GM23338 (cell line): ENCODE measurements around the gene PPM1L. TPM values are rescaled to one million over a fixed set of nuclear protein-coding genes. Genes with fewer than 3 reads are reported as not detected.

Experiments
- ATAC-seq: fragments of 200-7000 bp; cut with Tn5 transposase; 3 replicates; pipeline ENCODE4 v1.9.1; 2020
- DNase-seq: peaks from one replicate; pipeline ENCODE4 v3.0.0-alpha.2; 2015; ENCODE audit warnings: low spot score
- H2AFZ ChIP-seq: fragments of 200-600 bp; sonication (generic); 2 replicates; pipeline ENCODE4 v1.8.0; 2016; ENCODE audit warnings: antibody characterized with exemption, mild to moderate bottlenecking, moderate library complexity
- H3F3A ChIP-seq: fragments of 200-600 bp; sonication (generic); replicated peaks from 2 replicates; pipeline ENCODE4 v1.8.0; 2017; ENCODE audit warnings: antibody characterized with exemption, mixed run types, low read depth
- H3K27ac ChIP-seq: fragments of 200-600 bp; sonication (generic); 2 replicates; pipeline ENCODE4 v1.6.1; 2016; ENCODE audit warnings: low read depth
- H3K27me3 ChIP-seq: fragments of 200-600 bp; sonication (generic); 2 replicates; pipeline ENCODE4 v1.8.0; 2016; ENCODE audit warnings: mild to moderate bottlenecking, mixed run types, moderate library complexity; ENCODE audit not compliant: insufficient read depth
- H3K36me3 ChIP-seq: fragments of 200-600 bp; sonication (generic); 2 replicates; pipeline ENCODE4 v1.8.0; 2016; ENCODE audit warnings: mild to moderate bottlenecking; ENCODE audit not compliant: insufficient read depth
- H3K4me1 ChIP-seq: fragments of 200-600 bp; sonication (generic); 2 replicates; pipeline ENCODE4 v1.8.0; 2016; ENCODE audit warnings: mild to moderate bottlenecking, moderate library complexity; ENCODE audit not compliant: insufficient read depth
- H3K4me2 ChIP-seq: fragments of 200-600 bp; sonication (generic); 2 replicates; pipeline ENCODE4 v1.7.1; 2017; ENCODE audit warnings: mixed run types
- H3K4me3 ChIP-seq: fragments of 200-600 bp; sonication (generic); 2 replicates; pipeline ENCODE4 v1.6.1; 2016; ENCODE audit warnings: mixed run types
- H3K79me2 ChIP-seq: fragments of 200-600 bp; sonication (generic); replicated peaks from 2 replicates; pipeline ENCODE4 v1.8.0; 2017; ENCODE audit warnings: mild to moderate bottlenecking; ENCODE audit not compliant: insufficient read depth
- H3K9me2 ChIP-seq: fragments of 200-600 bp; sonication (generic); 2 replicates; pipeline ENCODE4 v1.8.0; 2017; ENCODE audit not compliant: insufficient read depth
- H4K20me1 ChIP-seq: fragments of 200-600 bp; sonication (generic); replicated peaks from 2 replicates; pipeline ENCODE4 v1.8.0; 2017; ENCODE audit warnings: mild to moderate bottlenecking; ENCODE audit not compliant: insufficient read depth
- H3K27ac Mint-ChIP-seq: 2 replicates; pipeline ENCODE4 v1.8.0; 2020; ENCODE audit warnings: inconsistent platforms, mild to moderate bottlenecking, moderate library complexity, mixed read lengths
- H3K27me3 Mint-ChIP-seq: 3 replicates; pipeline ENCODE4 v1.8.0; 2022; ENCODE audit warnings: low read depth, mild to moderate bottlenecking, moderate library complexity, mixed read lengths, inconsistent platforms; ENCODE audit not compliant: insufficient read depth, poor library complexity
- H3K36me3 Mint-ChIP-seq: 3 replicates; pipeline ENCODE4 v1.8.0; 2021; ENCODE audit warnings: low read depth, mild to moderate bottlenecking, inconsistent platforms, moderate library complexity, mixed read lengths
- H3K4me1 Mint-ChIP-seq: 3 replicates; pipeline ENCODE4 v1.8.0; 2020; ENCODE audit warnings: mild to moderate bottlenecking, inconsistent platforms, mixed read lengths
- H3K4me3 Mint-ChIP-seq: 3 replicates; pipeline ENCODE4 v1.8.0; 2021; ENCODE audit warnings: moderate library complexity, mild to moderate bottlenecking, inconsistent platforms, mixed read lengths
- H3K9me3 Mint-ChIP-seq: 3 replicates; pipeline ENCODE4 v1.8.0; 2020; ENCODE audit warnings: moderate library complexity, mild to moderate bottlenecking, inconsistent platforms, mixed read lengths
- ETS1 ChIP-seq: IDR thresholded peaks from 2 replicates; pipeline ENCODE4 v1.6.1; 2016; ENCODE audit warnings: antibody characterized with exemption
- EZH2 ChIP-seq: fragments of 200-600 bp; sonication (generic); IDR thresholded peaks from one replicate; pipeline ENCODE4 v1.8.0; 2017; ENCODE audit warnings: antibody characterized with exemption, mild to moderate bottlenecking, low read depth; ENCODE audit not compliant: unreplicated experiment
- EZH2phosphoT487 ChIP-seq: fragments of 200-600 bp; sonication (generic); IDR thresholded peaks from one replicate; pipeline ENCODE4 v1.8.1; 2018; ENCODE audit warnings: antibody characterized with exemption; ENCODE audit not compliant: unreplicated experiment
- NANOG ChIP-seq: IDR thresholded peaks from 2 replicates; pipeline ENCODE4 v1.6.1; 2016; ENCODE audit warnings: antibody characterized with exemption, borderline replicate concordance
- POLR2AphosphoS5 ChIP-seq: IDR thresholded peaks from 2 replicates; pipeline ENCODE4 v1.6.1; 2016; ENCODE audit warnings: antibody characterized with exemption, low read depth
- REST ChIP-seq: IDR thresholded peaks from one replicate; pipeline ENCODE4 v1.6.1; 2018; ENCODE audit warnings: antibody characterized with exemption; ENCODE audit not compliant: unreplicated experiment
- STAT1 ChIP-seq: IDR thresholded peaks from one replicate; pipeline ENCODE4 v1.6.1; 2016; ENCODE audit warnings: antibody characterized with exemption; ENCODE audit not compliant: unreplicated experiment
- ZNF114 ChIP-seq: fragments of 250-450 bp; sonication (Bioruptor Pico); IDR thresholded peaks from 2 replicates; pipeline ENCODE4 v1.5.0; 2020; ENCODE audit warnings: mild to moderate bottlenecking, moderate library complexity
- ZNF331 ChIP-seq: fragments of 250-450 bp; sonication (Bioruptor Pico); IDR thresholded peaks from 2 replicates; pipeline ENCODE4 v1.5.0; 2020; ENCODE audit warnings: low read depth, mild to moderate bottlenecking, moderate library complexity
- ZNF462 ChIP-seq: fragments of 250-450 bp; sonication (Bioruptor Pico); IDR thresholded peaks from 2 replicates; pipeline ENCODE4 v1.5.0; 2020; ENCODE audit warnings: mild to moderate bottlenecking, moderate library complexity
- polyA plus RNA-seq: library from polyadenylated mRNA; unstranded; fragments of >200 nt; fragmentation: Nextera tagmentation; extraction: Ambion mirVana; gene quantifications from 2 replicates; pipeline ENCODE4 v1.2.1, GENCODE V29; 2016
- total RNA-seq: library from RNA; depleted of rRNA; stranded (reverse); fragments of >200 nt; shearing (Covaris generic); gene quantifications from 2 replicates; pipeline ENCODE4 v1.2.3, GENCODE V29; 2014

The PPM1L gene
- total and polyA plus RNA-seq, 2 experiments from 2014 or later, result 3.9 to 26.4 TPM

- TF ChIP-seq ETS1 (no peak), ZNF331 (CRISPR knock-in tag) (no peak), NANOG (no peak), EZH2phosphoT487 (no peak), REST (no peak), EZH2 (no peak)
These were observed 295.8 kb downstream of the PPM1L start (continued) for GRCh38 chr3:161051856-161052255.

GRCh38 chr3:161054860-161055604 lies 299.0 kb downstream of the PPM1L start:
- Histone ChIP-seq H3K4me2 (no peak overlapping the region), H3K9me2 (no peaks in the 10 kb centered on the region), H2AFZ (no peak overlapping the region), H3K4me3 (no peak overlapping the region), H3K4me1 (no peaks in the 10 kb centered on the region; the same call in 1 of the 2 replicates), H3K27me3 (no peaks in the 10 kb centered on the region), H3K36me3 (no peaks in the 10 kb centered on the region), H3F3A (no peaks in the 10 kb centered on the region), H3K27ac (no peak overlapping the region), H4K20me1 (no peaks in the 10 kb centered on the region), H3K79me2 (no peaks in the 10 kb centered on the region)
- ATAC-seq, result no peak
- H3K27me3 Mint-ChIP-seq, result peaks cover 1% of the 10 kb centered on the region
- H3K36me3 Mint-ChIP-seq, result no peaks in the 10 kb centered on the region
- peaks cover 6% of the 10 kb centered on the region; the same call in 2 of the 3 replicates for H3K4me1 Mint-ChIP-seq
- TF ChIP-seq EZH2phosphoT487 (no peak), POLR2AphosphoS5 (no peak), STAT1 (no peak), ZNF462 (CRISPR knock-in tag) (no peak), ZNF114 (CRISPR knock-in tag) (no peak)
- no peak overlapping the region for H3K4me3 Mint-ChIP-seq
- no peak for DNase-seq
- H3K27ac Mint-ChIP-seq, result peak overlapping the region; percentile 19; the same call in 1 of the 2 replicates
- H3K9me3 Mint-ChIP-seq, result no peaks in the 10 kb centered on the region
